Thyroid gland (tissue), 4 donors: Measurements from ENCODE around the gene C4orf51.

Source experiments
- CTCF ChIP-seq, 6 experiments: fragments of 200-600 bp in 3 of 6; fragments of 450-650 bp in 3 of 6; sonication (generic) in 3 of 6; IDR thresholded peaks; one replicate each; pipeline ENCODE4 v1.5.1; 2016 to 2019; ENCODE audit warnings: antibody characterized with exemption in 6 of 6, mild to moderate bottlenecking in 2 of 6, inconsistent platforms in 1 of 6, moderate library complexity in 1 of 6
- POLR2A ChIP-seq, 2 donors: fragments of 450-650 bp; IDR thresholded peaks; one replicate each; pipeline ENCODE4 v1.6.1; 2017; ENCODE audit warnings: antibody characterized with exemption in 2 of 2, mild to moderate bottlenecking in 2 of 2, moderate library complexity in 1 of 2

GRCh38 chr4:145735347-145735675 lies 55.4 kb downstream of the C4orf51 start:
- TF ChIP-seq CTCF (IDR thresholded peaks at IDR 0.05) (no peak), POLR2A (IDR thresholded peaks at IDR 0.05) (no peak)
